IMR-90 (cell line): ENCODE data around the gene ABHD12. TPM values are rescaled to one million over a fixed set of nuclear protein-coding genes. Genes with fewer than 3 reads are reported as not detected.

ENCODE experiments used
- CHD1 ChIP-seq: IDR thresholded peaks from 2 replicates; pipeline ENCODE4 v1.6.1; 2012; ENCODE audit warnings: low read depth, low read length, improper control_type of control experiment
- MAZ ChIP-seq: IDR thresholded peaks from 2 replicates; pipeline ENCODE4 v1.6.1; 2012; ENCODE audit warnings: low read depth, mild to moderate bottlenecking, low read length, improper control_type of control experiment, moderate library complexity, borderline replicate concordance
- MXI1 ChIP-seq: IDR thresholded peaks from 2 replicates; pipeline ENCODE4 v1.6.1; 2012; ENCODE audit warnings: low read depth, mild to moderate bottlenecking, low read length, moderate library complexity, borderline replicate concordance
- NFE2L2 ChIP-seq: fragments of 150-350 bp; IDR thresholded peaks from 2 replicates; pipeline ENCODE4 v1.6.1; 2016; ENCODE audit warnings: low read depth, mild to moderate bottlenecking, low read length
- SMC3 ChIP-seq: fragments of 150-350 bp; IDR thresholded peaks from 2 replicates; pipeline ENCODE4 v1.6.1; 2016; ENCODE audit warnings: low read depth, mild to moderate bottlenecking, antibody characterized with exemption, low read length, moderate library complexity
- USF2 ChIP-seq: fragments of 150-350 bp; IDR thresholded peaks from 2 replicates; pipeline ENCODE4 v1.6.1; 2017; ENCODE audit warnings: mild to moderate bottlenecking, antibody characterized with exemption, low read length, low read depth
- polyA plus RNA-seq, 3 experiments: library from polyadenylated mRNA; depleted of rRNA; stranded (reverse); fragments of >200 nt; gene quantifications; 2 replicates each; pipeline ENCODE4 v1.2.3, GENCODE V29; 2012; ENCODE audit warnings: low replicate concordance in 1 of 3
- total RNA-seq: library from RNA; depleted of rRNA; stranded (reverse); fragments of >200 nt; gene quantifications from 2 replicates; pipeline ENCODE4 v1.2.3, GENCODE V29; 2012

The ABHD12 gene
- total and polyA plus RNA-seq, 2 of the 4 experiments (the other 2 are of a cell fraction), result 80.7 to 108 TPM

DNA sequence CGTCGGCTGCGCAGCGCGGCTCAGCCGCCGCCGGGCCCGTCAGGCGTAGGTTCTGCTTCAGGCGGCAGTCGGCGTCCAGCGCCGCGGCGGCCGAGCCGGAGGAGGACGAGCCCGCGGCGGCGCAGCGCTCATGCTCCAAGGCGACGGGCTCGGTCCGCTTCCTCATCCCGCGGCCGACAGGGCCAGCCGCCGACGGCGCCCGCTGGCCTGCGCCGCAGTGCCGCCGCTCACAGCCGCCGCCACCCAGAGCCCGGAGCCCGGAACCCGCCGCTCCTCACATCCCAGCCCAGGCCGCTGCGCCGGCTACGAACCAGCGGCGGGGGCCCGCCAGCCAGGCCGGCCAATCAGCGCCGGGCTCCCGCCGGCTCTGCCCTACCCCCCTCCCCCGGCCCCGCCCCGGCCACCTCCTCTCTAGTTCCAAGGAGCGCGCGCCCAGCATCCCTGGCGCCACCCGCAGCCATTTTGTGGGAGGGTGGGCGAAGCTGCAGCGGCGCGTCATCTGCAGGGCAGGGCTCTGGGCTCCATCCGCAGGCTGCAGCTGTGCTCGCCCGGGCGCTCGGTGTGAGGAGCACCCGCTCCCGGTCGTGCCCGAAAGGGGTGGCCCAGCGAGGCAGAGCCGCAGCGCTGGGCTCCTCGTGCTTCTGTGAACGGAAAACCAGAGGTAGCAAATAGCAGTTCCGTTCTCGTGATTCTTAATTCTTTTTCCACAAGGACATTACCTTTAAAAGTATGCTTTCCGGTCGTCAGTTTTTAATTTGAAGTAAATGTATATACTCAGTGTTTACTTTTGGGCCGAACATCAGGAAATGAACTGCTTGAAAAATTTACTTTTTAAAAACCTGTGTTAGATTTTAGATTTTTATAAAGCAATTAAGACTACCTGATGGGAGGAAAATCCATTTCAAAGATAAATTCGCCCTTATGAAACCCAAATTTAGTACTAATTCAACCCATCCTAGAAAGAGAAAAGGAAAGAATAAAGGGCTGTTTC is at the start of gene ABHD12 (continued):
- 0 out of 2 replicates have a peak, but pooled peaks have one; percentile 8 for TF ChIP-seq USF2
- peak; percentile 65; the same call in 1 of the 2 replicates for TF ChIP-seq MAZ
- no peak for TF ChIP-seq NFE2L2
- TF ChIP-seq SMC3, result no peak
- 0 out of 2 replicates have a peak, but pooled peaks have one; percentile 52 for TF ChIP-seq MXI1
- TF ChIP-seq CHD1, result peak; percentile 86; the same call in 1 of the 2 replicates
